Measurements from ENCODE around the gene HCN4.
"Not testable (repeated sequence)": the region's sequence is repeated elsewhere in the genome, so short reads cannot be mapped to it uniquely, and the experiment has no call there.

The HCN4 gene

DNA sequence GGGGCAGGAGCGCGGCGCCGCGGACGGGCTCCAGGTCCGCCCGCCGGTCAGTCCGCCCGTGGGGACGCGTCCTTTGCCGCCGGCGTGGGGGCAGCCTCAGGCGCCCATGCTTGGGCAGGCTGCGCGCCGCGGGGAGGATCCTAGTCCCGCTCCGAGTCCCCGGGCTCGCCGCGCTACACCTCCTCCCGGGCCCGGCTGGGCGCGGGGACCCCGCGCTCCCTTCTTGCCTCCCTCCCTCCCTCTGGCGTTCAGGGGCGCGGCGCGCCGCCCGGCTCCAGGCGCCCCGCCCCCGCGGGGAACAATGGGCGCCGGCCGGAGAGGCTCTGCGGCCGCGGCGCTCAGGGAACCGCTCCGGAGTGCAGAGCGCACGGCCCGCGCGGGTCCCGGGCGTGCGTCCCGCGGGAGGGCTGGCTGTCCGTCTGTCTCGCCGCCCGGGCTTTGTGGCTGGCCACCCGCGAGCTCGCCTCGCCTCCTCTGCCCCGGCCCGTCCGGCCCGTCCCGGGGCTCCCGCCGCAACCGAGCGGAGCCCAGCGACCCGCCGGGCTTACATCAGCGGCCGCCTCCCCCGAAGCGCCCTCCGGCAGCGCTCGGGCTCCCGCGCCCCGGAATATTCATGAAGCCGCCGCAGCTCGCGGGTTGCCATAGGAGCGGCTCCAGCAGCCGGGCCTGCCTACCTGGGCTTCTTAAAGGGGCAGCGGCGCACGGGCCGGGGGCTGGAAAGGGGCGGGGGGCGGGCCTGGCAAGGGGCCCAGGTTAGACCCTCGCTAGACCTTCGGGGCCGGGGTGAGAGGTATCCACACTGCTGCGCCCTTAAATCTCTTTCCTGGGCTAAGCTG, at the start of gene HCN4:
Gene HCN4, minus strand, starts transcription at position 658 of the 836 bp plus-strand sequence. CDS start 688 bp downstream, outside the sequence.
- DNase-seq: no peak

DNA sequence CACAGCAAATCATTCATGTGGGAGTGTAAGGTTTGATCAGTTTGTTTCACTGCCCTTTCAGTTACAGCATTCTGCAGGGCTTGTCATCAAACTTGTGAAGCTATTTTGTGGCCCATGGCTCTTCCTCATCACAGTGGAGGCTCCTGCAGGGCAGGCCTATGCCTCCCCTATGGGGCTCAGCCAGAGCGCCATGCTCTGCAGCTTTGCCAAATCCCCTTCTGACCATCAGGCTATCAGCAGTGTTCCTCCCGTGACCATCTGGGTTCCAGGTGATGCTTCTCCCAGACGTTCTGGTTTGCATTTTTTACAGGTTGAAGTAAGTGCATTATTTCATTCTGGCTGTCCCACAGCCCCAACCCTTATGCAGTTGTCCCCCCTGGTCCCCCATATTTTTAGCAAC, 46.1 kb upstream of the HCN4 start:
- no peak for DNase-seq

DNA sequence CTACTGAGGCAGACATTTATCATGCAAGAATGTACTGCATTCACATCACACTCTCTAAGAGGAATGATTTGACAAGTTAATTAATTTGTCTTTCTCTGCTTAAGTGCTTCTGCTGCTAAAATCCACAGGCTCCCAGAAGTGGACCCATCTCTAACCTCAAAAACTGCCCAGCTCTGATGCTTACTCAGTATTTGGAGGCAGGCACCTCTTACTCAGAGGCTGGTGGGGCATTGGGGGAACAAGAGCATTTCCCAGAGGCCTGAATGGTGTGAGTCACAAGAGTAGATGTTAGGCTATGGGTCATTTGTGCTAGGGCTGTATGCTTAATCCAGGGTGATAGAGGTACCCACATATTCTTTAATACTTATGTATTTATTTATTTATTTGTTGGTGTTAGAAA, 34.4 kb upstream of the HCN4 start:
- DNase-seq: no peak

DNA sequence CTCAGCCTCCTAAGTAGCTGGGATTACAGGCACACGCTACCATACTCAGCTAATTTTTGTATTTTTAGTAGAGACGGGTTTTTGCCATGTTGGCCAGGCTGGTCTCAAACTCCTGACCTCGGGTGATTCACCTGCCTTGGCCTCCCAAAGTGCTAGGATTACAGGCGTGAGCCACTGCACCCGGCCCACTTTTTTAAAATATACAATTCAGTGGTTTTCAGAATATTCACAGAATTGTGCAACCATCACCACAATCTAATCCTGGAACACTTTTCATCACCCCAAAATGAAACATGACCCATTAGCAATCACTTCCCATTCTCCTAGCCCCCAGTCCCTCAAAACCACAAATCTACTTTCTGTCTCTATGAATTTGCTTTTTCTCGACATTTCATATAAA, 31.5 kb upstream of the HCN4 start:
- not testable (repeated sequence) for DNase-seq

DNA sequence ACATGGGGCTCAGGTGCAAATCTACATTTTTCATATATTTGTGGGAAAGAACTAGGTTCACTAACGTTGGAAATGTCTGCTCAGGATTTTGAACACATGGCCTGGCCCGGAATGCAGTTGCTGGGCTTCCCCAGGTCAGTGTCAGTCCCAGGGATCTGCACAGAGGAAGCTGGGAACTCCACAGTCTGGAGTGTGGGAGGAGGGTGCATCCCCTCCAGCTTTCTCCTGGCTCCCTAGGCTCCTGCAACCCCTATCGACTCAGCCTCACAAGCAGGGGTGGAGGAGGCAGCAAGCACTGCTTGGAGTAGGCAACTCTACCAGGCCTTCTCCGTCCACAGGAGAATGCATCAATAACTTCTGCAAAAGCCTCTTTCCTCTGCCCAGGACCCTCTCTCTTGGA, 30.1 kb upstream of the HCN4 start:
- no peak for DNase-seq

DNA sequence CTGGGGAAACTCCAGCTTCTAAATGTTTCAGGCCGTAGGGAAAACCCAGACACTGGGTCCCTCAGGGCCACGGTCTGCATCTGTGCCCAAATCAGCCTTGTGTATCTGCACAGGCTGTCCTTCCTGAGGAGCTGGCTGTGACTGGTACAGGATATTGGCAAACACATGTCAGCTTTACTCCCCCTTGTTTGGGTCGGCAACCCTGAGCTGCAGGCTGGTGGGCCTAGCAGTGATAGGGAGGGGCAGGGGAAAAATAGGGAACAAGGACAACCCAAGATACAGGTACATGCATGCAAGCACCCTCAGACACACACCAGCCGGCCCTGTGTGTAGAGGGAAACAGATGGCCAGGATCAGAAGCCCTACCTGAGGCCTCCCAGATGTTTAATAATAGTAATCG, 28.7 kb upstream of the HCN4 start:
- no peak for DNase-seq

DNA sequence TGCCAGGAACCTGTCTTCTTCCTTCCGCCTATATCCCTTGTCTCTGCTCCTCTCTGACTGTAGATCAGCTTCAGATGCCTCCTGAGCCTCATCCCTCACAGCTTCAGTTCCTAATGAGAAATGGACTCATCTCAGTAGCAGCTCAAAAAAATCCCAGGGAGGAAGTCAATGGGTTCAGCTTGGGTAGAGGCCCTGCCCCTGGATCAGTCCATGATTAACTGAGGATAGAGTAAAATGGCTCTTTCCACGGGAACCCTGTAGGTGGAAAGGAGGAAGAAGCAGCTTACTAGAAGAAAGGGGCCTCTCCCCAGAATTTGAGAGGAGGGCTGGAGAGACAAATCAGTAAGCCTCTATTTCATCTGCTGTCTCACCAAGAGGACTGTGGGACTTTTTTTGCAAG, 26.9 kb upstream of the HCN4 start:
- DNase-seq: no peak

DNA sequence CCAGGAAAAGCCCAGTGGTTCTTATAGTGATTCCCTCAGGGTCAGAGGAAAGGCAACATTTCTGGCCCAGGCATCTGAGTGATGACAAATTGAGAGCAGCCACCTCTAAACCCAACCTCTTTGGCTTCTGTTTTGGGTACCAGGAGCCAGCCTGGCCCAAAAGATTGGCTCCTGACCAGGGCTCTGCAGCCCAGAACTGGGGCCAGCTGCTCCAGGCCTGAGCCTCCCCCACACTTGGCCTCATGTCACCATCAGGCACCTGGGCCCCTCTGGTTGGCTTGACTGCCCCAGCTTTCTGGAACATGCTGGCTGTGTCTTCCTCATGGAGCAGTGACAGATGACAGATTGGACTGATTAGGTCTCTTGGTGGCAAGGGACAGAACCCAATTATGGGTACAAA, 26.0 kb upstream of the HCN4 start:
- no peak for DNase-seq

DNA sequence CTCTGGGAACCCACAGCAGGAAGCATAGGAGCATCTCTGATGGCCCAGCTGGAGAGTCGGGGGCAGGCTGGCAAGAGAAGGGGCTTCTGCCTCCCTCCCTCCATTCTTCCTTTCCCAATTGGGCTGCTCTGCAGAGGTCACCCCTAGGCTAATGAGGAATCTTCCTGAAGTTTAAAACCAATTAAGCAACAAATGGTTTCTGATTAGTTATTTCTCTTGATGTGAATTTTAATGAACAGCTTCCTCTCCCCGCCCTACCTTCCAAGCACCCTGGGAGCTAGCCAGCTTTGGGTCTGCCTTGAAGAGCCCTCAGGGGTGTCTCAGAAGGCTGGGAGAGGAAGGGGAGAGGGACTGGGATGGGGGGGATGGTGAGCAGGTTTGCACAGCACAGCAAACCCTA, 24.6 kb upstream of the HCN4 start:
- DNase-seq: no peak

DNA sequence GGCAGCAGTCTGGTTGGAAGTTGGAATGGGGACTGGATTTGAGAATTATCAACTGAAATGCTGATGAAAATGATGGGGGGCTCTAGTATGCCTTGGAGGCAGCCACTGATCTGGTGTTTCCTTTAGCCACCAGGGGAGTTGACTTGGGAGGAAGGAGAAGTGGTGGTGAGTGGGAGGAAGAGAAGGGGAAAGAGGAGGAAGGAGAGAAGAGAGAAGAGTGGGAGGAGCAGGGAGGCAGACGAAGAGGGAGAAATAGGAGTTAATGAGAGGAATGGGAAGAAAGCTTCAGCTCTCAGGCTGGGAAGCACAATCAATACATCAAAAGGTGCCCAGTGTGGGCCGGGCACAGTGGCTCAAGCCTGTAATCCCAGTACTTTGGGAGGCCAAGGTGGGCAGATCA, 23.3 kb upstream of the HCN4 start:
- DNase-seq: no peak

DNA sequence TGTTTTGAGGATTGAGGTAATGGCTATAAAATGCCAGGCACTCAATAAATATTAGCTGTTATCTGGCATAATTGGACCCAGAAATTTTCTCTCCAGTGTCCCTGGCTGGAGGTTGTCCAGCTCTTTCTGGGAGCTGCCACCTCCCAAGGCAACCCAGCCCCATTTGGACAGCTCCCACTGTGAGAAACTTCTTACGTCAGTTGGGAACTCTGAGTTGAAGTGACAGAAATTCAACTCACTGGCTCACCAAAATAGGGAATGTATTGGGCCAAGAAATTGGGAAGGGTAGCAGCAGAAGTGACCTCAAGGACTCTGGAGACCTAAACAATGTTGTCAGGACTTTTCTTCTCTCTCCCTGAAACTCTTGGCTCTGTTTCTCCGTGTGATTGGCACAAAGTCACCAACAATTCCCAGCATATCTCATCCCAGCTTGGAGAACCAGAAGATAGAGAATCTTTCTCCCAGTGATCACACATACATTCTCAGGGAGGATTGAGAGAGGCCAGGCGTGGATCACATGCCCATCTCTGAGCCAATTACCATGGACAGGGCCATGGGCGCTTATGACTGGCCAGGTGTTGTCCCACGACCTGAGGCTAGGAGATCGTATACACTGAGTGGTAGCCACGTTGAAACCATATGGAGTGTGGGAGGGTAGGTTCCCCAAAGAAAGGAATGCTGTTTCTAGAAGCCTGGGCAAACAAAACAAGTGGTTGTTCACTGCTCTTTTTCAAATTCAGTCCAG, 22.5 kb upstream of the HCN4 start:
- DNase-seq: no peak

DNA sequence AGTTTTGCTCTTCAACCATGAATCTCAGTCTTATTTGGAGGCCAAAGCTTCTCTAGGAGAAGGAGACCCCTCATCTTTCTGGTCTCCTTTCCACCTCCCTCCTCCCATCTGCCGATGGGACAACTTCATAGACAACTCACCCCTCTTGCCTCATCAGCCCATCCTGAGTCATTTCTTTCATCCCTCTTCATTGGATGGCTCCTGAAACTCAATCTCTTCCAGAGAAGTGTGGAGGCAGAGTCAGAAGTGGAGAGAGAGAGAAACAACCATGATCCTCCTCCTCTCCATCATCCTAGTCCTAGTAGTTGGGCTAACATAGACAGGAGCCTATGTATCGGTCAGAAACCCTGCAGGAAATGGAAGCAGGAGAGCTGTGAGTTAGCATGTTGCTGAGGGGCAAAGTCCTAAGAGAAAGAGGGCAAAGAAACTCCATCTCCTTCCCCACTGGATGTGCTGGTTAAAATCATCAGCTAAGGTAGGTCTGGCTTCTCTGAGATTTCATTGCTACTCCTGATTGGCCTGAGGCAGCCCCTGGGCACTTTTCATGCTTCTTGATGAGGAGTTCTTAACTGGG, 21.3 kb upstream of the HCN4 start:
- no peak for DNase-seq

DNA sequence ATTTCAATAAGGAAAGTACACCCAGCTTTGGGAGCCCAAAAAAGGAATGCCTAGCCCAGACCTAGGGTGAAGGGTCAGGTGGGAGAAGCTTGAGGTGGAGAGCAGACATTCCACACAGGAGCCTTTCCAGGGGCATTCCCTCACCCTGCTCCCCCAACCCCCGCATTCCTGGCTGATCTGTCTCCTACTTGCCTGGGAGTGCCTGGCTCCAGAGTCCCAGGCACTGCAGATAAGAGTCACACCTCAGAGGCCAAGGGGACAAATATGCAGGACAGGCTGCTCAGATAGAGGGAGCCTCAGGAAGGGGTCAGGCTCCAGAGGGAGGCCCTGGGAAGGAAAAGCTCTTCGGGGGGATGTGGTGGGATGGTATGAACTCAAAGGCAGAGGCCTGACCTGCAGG, 20.8 kb upstream of the HCN4 start:
- DNase-seq: no peak

DNA sequence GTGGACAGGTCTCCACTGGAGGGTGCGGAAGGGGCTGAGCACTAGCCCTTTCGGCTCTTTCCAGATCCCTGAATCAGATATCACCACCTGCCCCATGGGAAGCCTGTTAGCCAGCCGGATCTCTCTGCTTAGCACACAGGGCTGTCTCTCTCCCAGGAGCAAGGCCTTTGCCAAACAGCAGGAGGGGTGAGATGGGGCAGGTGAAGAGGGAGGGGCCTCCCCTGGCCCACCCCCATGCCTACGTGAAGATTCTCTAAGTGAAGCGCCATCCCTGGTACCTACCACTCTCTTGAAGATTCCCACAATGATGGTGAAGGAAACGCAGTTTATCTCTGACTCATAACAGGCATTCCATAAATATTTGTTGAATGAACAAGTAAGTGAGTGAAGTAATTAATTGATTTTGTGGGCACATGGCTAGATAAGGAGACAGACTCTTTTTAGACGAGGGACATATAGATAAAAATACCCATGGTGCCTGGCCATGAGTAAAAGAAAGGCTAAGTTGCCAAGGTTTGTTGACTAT, 19.6 kb upstream of the HCN4 start:
- DNase-seq: no peak

DNA sequence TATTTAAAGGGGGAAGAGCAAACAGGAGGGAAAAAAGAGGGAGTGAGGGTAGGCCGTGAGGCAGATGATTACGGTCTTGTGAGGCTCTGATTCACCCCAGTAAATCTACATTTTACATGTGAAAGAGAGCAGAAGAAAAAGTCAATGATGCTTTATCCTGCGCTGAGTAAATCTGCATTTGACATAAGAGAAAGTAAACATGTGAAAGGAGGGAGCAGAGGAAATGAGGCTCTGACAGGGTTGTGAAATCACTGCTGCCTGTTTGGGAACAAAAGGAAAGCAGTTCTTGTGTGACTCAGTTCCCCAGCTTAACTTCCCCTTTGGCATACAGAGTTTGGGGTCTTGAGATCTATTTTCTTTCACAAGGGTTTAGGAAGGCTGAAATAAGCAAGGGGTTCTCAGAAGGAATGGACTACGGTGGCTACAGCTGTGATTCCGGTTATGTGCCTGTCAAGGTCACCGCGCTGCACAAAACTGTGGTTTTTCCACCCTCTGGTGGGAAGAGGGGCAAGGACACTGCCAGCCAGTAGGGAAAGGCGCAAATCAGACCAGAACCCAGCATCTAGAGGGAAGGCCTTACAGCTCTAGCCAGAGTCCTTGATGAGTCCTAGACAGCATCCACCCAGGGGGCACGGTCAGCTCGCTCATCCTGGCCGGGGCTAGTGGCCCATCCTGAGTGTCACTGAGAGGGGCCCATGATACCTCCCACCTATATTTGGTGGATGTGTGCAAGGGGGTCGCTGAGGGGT, 18.9 kb upstream of the HCN4 start:
- no peak for DNase-seq

DNA sequence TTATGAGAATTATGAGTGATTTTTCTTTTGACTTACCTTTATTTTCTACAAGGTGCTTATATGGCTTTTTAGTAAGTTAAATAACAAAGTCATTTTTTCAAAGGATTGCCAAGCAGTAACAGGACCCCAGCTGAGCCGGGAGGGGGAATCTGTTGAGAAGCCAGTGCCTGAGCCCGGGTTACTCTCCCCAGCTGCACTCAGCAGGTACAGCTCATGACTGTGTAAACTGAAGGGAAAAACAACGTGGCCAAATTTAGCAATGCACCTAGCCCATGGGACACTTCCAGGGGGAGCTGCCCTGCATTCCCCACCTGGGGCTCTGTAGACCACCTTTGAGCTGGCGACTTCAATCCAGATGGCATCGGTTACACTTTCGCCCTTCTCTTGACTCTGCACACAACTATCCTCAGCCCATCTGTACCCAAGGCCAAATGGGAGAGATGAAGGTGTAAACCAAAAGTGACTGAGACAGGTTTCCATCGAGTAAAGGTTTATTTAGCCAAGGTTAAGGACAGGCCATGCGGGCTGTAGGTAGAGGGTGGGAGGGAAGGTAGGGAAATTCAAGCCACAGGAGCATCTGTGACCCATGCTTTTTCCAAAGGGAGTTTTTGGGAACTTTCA, 18.2 kb upstream of the HCN4 start:
- DNase-seq: no peak

DNA sequence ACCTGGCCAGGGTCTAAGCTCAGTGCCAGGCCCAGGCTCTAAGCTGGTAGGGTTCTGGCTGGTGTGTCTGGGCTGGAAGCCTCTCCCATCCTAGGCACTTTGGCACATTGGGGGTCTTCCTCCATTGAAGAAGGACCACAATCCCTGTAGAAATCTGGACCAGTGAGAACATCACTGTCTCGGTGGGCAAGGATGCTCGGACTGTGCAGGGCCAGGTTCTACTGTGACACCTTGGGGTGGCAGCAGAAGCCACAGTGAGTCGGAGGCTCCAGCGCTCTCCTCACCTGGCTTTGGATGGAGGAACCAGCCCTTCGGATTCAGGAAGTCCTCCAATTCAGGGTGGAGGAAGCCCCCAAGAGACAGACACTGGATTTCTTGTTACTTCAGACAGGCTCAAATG, 17.5 kb upstream of the HCN4 start:
- DNase-seq: no peak

DNA sequence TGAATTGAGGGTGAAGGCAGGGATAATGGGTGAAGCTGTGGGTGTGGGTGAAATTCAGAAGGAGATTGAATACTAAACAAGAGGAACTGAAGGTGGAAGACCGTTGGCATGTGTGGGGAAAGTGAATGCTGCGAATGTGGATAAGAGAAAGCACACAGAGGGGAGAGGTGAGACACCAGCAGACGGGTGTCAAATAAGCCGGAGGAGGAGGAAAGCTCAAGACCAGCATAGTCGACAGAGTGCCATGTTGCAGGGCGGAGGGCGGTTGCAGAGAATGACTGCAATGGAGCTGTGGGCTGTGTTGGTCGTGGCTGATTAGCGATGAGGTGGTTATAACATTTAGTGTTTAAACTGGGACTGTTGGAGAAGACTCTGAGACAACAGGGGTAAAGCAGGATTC, 16.4 kb upstream of the HCN4 start:
- DNase-seq: no peak

DNA sequence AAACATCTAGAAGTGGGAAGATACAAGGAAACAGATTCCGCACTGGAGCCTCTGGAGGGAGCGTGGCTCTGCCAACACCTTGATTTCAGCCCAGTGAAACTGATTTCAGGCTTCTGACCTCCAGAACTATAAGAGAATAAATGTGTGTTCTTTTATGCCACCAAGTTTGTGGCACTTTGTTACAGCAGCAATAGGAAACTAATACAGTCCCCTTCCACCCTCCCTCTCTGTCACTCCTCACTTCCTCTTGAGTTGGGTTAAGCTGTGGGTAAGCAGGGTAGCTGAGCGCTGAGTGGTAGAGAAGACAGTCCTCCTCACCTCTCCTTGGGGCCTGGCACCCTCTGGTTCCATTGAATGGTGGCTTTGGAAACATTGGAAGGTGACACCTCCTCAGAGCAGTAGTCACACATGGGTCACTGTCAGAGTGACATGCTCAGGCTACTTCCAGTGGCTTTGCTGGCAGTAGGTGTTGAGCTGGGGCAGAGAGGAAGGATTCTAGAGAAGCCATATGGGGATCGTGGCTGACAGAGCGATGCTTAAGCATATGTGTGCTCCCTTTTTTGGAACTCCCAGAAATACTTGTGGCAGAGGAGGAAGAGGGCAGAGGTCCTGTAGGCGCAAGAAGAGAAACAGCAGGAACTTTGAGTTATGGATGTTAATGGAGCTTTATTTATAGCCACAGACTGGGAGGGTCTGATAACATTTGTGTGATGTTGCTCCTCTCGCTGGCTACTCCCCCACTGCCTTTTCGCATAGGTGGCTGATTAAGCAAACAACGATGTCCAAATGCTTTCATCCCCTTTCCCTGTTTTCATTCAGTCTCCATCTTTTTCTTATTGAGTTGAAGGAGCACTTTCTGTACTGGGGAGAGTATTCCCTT, 14.8 kb upstream of the HCN4 start:
- no peak for DNase-seq

DNA sequence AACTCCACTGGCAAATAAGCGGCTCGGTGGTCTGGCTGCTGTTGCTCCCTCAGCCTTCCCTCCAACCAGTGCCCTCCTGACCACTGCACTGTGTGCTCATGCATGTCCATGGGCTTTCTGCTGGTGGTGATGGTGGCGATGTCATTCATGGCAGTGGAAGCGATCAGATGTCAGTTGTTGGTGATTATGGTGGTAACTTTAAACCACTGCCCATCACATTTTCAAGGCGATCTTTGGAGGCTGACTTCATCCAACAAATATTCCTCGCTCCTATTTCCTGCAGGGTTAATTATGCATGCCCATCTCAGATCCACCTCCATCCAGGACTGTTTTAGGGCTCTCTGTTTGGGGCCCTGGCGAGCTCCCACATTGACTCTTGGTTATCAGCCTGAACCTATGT, 13.4 kb upstream of the HCN4 start:
- DNase-seq: no peak

DNA sequence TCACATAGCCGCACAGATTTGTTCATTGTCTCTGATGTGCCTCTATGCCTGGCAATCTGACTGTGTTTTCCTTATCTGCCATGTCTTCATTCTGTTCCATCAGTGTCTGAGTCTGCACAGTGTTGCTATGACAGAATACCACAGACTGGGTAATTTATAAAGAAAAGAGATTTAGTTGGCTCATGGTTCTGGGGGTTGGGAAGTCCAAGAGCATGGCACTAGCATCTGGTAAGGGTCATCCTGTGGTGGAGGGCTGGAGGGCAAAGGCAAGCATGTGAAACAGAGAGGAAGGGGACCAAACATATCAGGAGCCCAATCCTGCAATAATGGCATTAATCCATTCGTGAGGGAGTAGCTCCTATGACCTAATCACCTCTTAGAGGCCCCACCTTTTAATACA, 11.9 kb upstream of the HCN4 start:
- no peak for DNase-seq

DNA sequence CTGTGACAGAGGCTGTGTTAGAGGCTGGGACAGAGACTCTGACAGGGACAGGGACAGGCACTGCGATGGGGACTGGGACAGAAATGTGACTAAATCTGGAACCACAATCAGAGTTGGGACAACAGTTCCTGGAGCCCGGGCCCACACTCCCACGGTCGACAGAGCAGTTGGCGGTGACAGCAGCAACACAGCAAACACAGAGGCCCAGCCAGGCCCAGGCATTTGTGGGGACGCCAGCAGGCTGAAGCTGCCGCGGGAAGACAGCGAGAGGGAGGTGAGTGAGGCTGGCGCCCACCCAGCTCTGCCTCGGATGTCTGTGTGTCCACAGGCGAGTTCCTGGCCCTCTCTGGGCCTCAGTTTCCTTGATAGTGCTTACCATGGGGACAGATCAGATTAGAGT, 9.3 kb upstream of the HCN4 start:
- no peak for DNase-seq
